HCT116 (cell line): Measurements from ENCODE around the gene RAB9A. TPM values are rescaled to one million over a fixed set of nuclear protein-coding genes. Genes with fewer than 3 reads are reported as not detected.

Experiments used
- ATAC-seq: fragments of 200-7000 bp; cut with Tn5 transposase; 2 replicates; pipeline ENCODE4 v1.9.1; 2020; ENCODE audit warnings: mild to moderate bottlenecking, moderate library complexity
- BruUV-seq: library from RNA; stranded (reverse); fragments of 400-500 nt; replicated peaks from 2 replicates; lab custom pipeline; 2021; lab: Mats Ljungman, UMichigan
- CTCF ChIA-PET: fragments of 300-600 bp; sonication (Branson Sonifier 250); formaldehyde crosslinking; loops from one replicate; lab custom pipeline; 2021; ENCODE audit warnings: antibody characterized with exemption; lab: Charles Lee
- POLR2A ChIA-PET: fragments of 300-600, 350-600 bp; sonication (Branson Sonifier 250); formaldehyde crosslinking; loops from one replicate; lab custom pipeline; 2021; ENCODE audit warnings: antibody characterized with exemption; lab: Charles Lee
- RAD21 ChIA-PET, 2 experiments: fragments of 300-600 bp; sonication (Branson Sonifier 250); formaldehyde crosslinking; loops; one replicate each; lab custom pipeline; 2023; ENCODE audit warnings: low total read pairs in 2 of 2; ENCODE audit not compliant: uncharacterized antibody in 2 of 2, unreplicated experiment in 2 of 2, low non-redundant PET in 1 of 2; lab: Charles Lee
- DNase-seq: peaks from one replicate; pipeline ENCODE4 v3.0.0-alpha.2; 2010; ENCODE audit warnings: low read depth, low spot score
- H2AFZ ChIP-seq: fragments of 200-600 bp; shearing (Covaris generic), sonication (generic); 2 replicates; pipeline ENCODE4 v1.6.1; 2017; ENCODE audit warnings: low read depth, mixed run types, mixed read lengths, antibody characterized with exemption, low read length; ENCODE audit not compliant: poor library complexity, severe bottlenecking
- H3K27ac ChIP-seq: 2 replicates; pipeline ENCODE4 v1.5.1; 2012; ENCODE audit warnings: low read depth, low read length
- H3K27me3 ChIP-seq: fragments of 200-600 bp; sonication (generic); 2 replicates; pipeline ENCODE4 v1.6.1; 2016; ENCODE audit warnings: mixed run types, low read length, mixed read lengths; ENCODE audit not compliant: insufficient read depth
- H3K36me3 ChIP-seq, 2 experiments: fragments of 200-500 bp in 1 of 2; fragments of 200-600 bp in 1 of 2; sonication (Bioruptor generic) in 1 of 2; sonication (generic) in 1 of 2; 2 replicates each; pipeline versions ENCODE4 v1.5.1 to v1.6.1; 2014 to 2016; ENCODE audit warnings: low read length in 2 of 2, inconsistent platforms in 1 of 2, mixed read lengths in 1 of 2, mixed run types in 1 of 2; ENCODE audit not compliant: insufficient read depth in 2 of 2, control insufficient read depth in 1 of 2
- H3K4me1 ChIP-seq, 2 experiments: fragments of 200-600 bp in 1 of 2; sonication (generic) in 1 of 2; 2 replicates each; pipeline versions ENCODE4 v1.5.1 to v1.6.1; 2012 to 2017; ENCODE audit warnings: low read length in 2 of 2, inconsistent platforms in 1 of 2, mild to moderate bottlenecking in 1 of 2, mixed read lengths in 1 of 2, mixed run types in 1 of 2, moderate library complexity in 1 of 2; ENCODE audit not compliant: insufficient read depth in 2 of 2, control insufficient read depth in 1 of 2
- H3K4me2 ChIP-seq: fragments of 200-600 bp; sonication (generic); 2 replicates; pipeline ENCODE4 v1.6.1; 2017; ENCODE audit warnings: mixed run types, low read length, mixed read lengths
- H3K4me3 ChIP-seq, 2 experiments: fragments of 200-600 bp in 1 of 2; sonication (generic) in 1 of 2; replicated peaks in 1 of 2; 2 replicates each; pipeline ENCODE4 v1.5.1; 2011 to 2016; ENCODE audit warnings: low read length in 2 of 2, control low read depth in 1 of 2, low read depth in 1 of 2, mild to moderate bottlenecking in 1 of 2, mixed read lengths in 1 of 2, mixed run types in 1 of 2
- H3K79me2 ChIP-seq: fragments of 200-600 bp; sonication (generic); 2 replicates; pipeline ENCODE4 v1.6.1; 2017; ENCODE audit warnings: mild to moderate bottlenecking, mixed run types, low read length, moderate library complexity, mixed read lengths; ENCODE audit not compliant: insufficient read depth
- H3K9ac ChIP-seq: fragments of 200-600 bp; sonication (generic); 2 replicates; pipeline ENCODE4 v1.6.1; 2016; ENCODE audit warnings: low read length, mixed read lengths
- H3K9me2 ChIP-seq: fragments of 200-600 bp; sonication (generic), shearing (Covaris generic); 2 replicates; pipeline ENCODE4 v1.6.1; 2017; ENCODE audit warnings: mixed run types, mild to moderate bottlenecking, moderate library complexity; ENCODE audit not compliant: insufficient read depth
- H3K9me3 ChIP-seq, 2 experiments: fragments of 200-500 bp in 1 of 2; fragments of 200-600 bp in 1 of 2; sonication (Bioruptor generic) in 1 of 2; sonication (generic) in 1 of 2; 2 replicates each; pipeline ENCODE4 v1.6.1; 2014 to 2017; ENCODE audit warnings: low read length in 2 of 2, mixed read lengths in 2 of 2, inconsistent platforms in 1 of 2, low read depth in 1 of 2, mild to moderate bottlenecking in 1 of 2, mixed run types in 1 of 2, moderate library complexity in 1 of 2; ENCODE audit not compliant: control insufficient read depth in 1 of 2, insufficient read depth in 1 of 2
- H4K20me1 ChIP-seq: fragments of 200-600 bp; sonication (generic), shearing (Covaris generic); 2 replicates; pipeline ENCODE4 v1.6.1; 2017; ENCODE audit warnings: mixed run types, mild to moderate bottlenecking, moderate library complexity; ENCODE audit not compliant: insufficient read depth
- ATF3 ChIP-seq: IDR thresholded peaks from 2 replicates; pipeline ENCODE4 v1.6.1; 2012
- CBX3 ChIP-seq: IDR thresholded peaks from 2 replicates; pipeline ENCODE4 v1.6.1; 2012; ENCODE audit warnings: low read depth
- CEBPB ChIP-seq: IDR thresholded peaks from 2 replicates; pipeline ENCODE4 v1.6.1; 2012; ENCODE audit warnings: low read depth
- CTCF ChIP-seq, 3 experiments: fragments of 200-600 bp in 1 of 3; sonication (generic) in 1 of 3; IDR thresholded peaks in 2 of 3; conservative IDR thresholded peaks in 1 of 3; 2 replicates each; pipeline ENCODE4 v1.5.1; 2012 to 2017; ENCODE audit warnings: low read depth in 2 of 3, low read length in 2 of 3, antibody characterized with exemption in 1 of 3, borderline replicate concordance in 1 of 3, control low read depth in 1 of 3, mild to moderate bottlenecking in 1 of 3, mixed read lengths in 1 of 3, mixed run types in 1 of 3, moderate library complexity in 1 of 3; ENCODE audit not compliant: insufficient read depth in 1 of 3
- EGR1 ChIP-seq: IDR thresholded peaks from 2 replicates; pipeline ENCODE4 v1.6.1; 2012; ENCODE audit warnings: low read depth
- ELF1 ChIP-seq: IDR thresholded peaks from 2 replicates; pipeline ENCODE4 v1.6.1; 2012; ENCODE audit warnings: low read depth, borderline replicate concordance
- FOSL1 ChIP-seq: IDR thresholded peaks from 2 replicates; pipeline ENCODE4 v1.6.1; 2012; ENCODE audit warnings: low read depth
- JUND ChIP-seq: IDR thresholded peaks from 2 replicates; pipeline ENCODE4 v1.6.1; 2012
- MAX ChIP-seq: IDR thresholded peaks from 2 replicates; pipeline ENCODE4 v1.6.1; 2012
- POLR2A ChIP-seq: IDR thresholded peaks from 2 replicates; pipeline ENCODE4 v1.7.0; 2011; ENCODE audit warnings: borderline replicate concordance; ENCODE audit not compliant: insufficient read depth, insufficient read length; ENCODE audit errors: extremely low read depth
- POLR2AphosphoS5 ChIP-seq: IDR thresholded peaks from 2 replicates; pipeline ENCODE4 v1.6.1; 2011; ENCODE audit warnings: mild to moderate bottlenecking, low read depth, low read length, moderate library complexity
- REST ChIP-seq: IDR thresholded peaks from 2 replicates; pipeline ENCODE4 v1.6.1; 2012; ENCODE audit warnings: low read depth
- SIN3A ChIP-seq: IDR thresholded peaks from 2 replicates; pipeline ENCODE4 v1.6.1; 2012; ENCODE audit warnings: low read depth
- SP1 ChIP-seq: IDR thresholded peaks from 2 replicates; pipeline ENCODE4 v1.6.1; 2012; ENCODE audit warnings: low read depth
- TCF7L2 ChIP-seq: IDR thresholded peaks from 2 replicates; pipeline ENCODE4 v1.7.0; 2011; ENCODE audit warnings: borderline replicate concordance, inconsistent platforms; ENCODE audit not compliant: insufficient read depth, insufficient read length; ENCODE audit errors: extremely low read depth
- YY1 ChIP-seq: IDR thresholded peaks from 2 replicates; pipeline ENCODE4 v1.6.1; 2011; ENCODE audit warnings: low read length, low read depth, moderate library complexity, mild to moderate bottlenecking; ENCODE audit not compliant: insufficient replicate concordance; ENCODE audit errors: extremely low read depth
- ZBTB33 ChIP-seq: IDR thresholded peaks from 2 replicates; pipeline ENCODE4 v1.6.1; 2011; ENCODE audit warnings: mild to moderate bottlenecking, low read length, moderate library complexity; ENCODE audit not compliant: insufficient replicate concordance; ENCODE audit errors: extremely low read depth
- ZFX ChIP-seq: fragments of 450-650 bp; IDR thresholded peaks from 2 replicates; pipeline ENCODE4 v1.6.1; 2017
- ZNF274 ChIP-seq: fragments of 200-500 bp; sonication (Bioruptor generic); IDR thresholded peaks from 2 replicates; pipeline ENCODE4 v1.6.1; 2014; ENCODE audit warnings: mild to moderate bottlenecking, low read depth, low read length, inconsistent platforms
- intact Hi-C: fragments of 100-400 bp; cut with micrococcal nuclease; formaldehyde crosslinking; loops from 2 replicates; pipeline ENCODE4 v1.10.0; 2022
- total RNA-seq: library from RNA; stranded (reverse); gene quantifications from one replicate; pipeline ENCODE4 v1.2.1, GENCODE V29; 2021; ENCODE audit not compliant: unreplicated experiment

The RAB9A gene
- total RNA-seq, 1 experiment from 2014 or later = 23.9 TPM

- Histone ChIP-seq H3K4me1 (peaks cover 7 to 13% of the 10 kb centered on the region in 2 experiments; a peak in 3 of 4 replicates), H4K20me1 (no peaks in the 10 kb centered on the region), H3K79me2 (no peaks in the 10 kb centered on the region), H3K27me3 (no peaks in the 10 kb centered on the region), H3K9me3 (no peaks in the 10 kb centered on the region), H3K9me2 (no peaks in the 10 kb centered on the region), H3K36me3 (no peaks in the 10 kb centered on the region)
- intact Hi-C loops = loop anchor here (1.0 to 10.0 kb wide), 2 partner anchors 139 to 701 kb away; no protein-coding TSS in a partner anchor
- POLR2A ChIA-PET = interaction anchor here (1.0 kb wide), 1 partner anchor 138 kb away, joined by 3 read pairs; no protein-coding TSS in a partner anchor
- CTCF ChIA-PET = interaction anchor here (0.6 to 3.5 kb wide), 9 partner anchors 13 to 699 kb away, joined by 3 to 43 read pairs (median 4); partner anchors contain the start of genes OFD1 and TRAPPC2
- ATAC-seq = peak; percentile 30
- no TSS peak for BruUV-seq
- TF ChIP-seq ATF3 (no peak), POLR2AphosphoS5 (no peak), ZBTB33 (no peak), MAX (no peak), EGR1 (no peak), ELF1 (no peak), CEBPB (no peak), REST (no peak), SP1 (no peak), ZNF274 (no peak), CBX3 (no peak), CTCF (IDR thresholded peaks at IDR 0.05 in 2 of 3, conservative IDR thresholded peaks at IDR 0.05 in 1 of 3; ENCODE audit: borderline replicate concordance in 1 of 3, insufficient read depth in 1 of 3, low read depth in 2 of 3, low read length in 2 of 3) (no peak), YY1 (no peak), POLR2A (no peak), ZFX (no peak), JUND (no peak), SIN3A (no peak), FOSL1 (no peak), TCF7L2 (no peak)
- TF ChIP-seq, all 23 proteins: peak for 0
- Histone ChIP-seq H3K9ac (no peak overlapping the region), H2AFZ (no peak overlapping the region), H3K27ac (no peak overlapping the region), H3K4me2 (no peak overlapping the region), H3K4me3 (no peak overlapping the region)
- DNase-seq = no peak
- RAD21 ChIA-PET = interaction anchor here (1.0 to 1.1 kb wide), 2 partner anchors 135 to 138 kb away, joined by 3 to 5 read pairs; no protein-coding TSS in a partner anchor
Measured at GRCh38 chrX:13645464-13646153, 43.3 kb upstream of the RAB9A start.
